ENCODE results near the gene DGKK. TPM values are rescaled to one million over a fixed set of nuclear protein-coding genes. Genes with fewer than 3 reads are reported as not detected.

DGKK gene
- polyA plus RNA-seq, 1 donor (not counting 4 experiments of a cell fraction or from before 2014, with no cell fraction given): not detected

GRCh38 chrX:50393902-50394301 lies 76.7 kb downstream of the DGKK start:
- Histone ChIP-seq H3K27me3 (ENCODE audit: control insufficient read depth, extremely low read depth, insufficient read depth, low read length) (no peaks in the 10 kb centered on the region), H3K79me2 (ENCODE audit: control insufficient read depth, insufficient read depth, low read length) (no peaks in the 10 kb centered on the region), H3K36me3 (ENCODE audit: control insufficient read depth in 2 of 2, extremely low read depth in 1 of 2, insufficient read depth in 2 of 2, low read length in 2 of 2) (no peaks in the 10 kb centered on the region), H3K9me1 (ENCODE audit: control insufficient read depth, extremely low read depth, insufficient read depth, low read length) (no peaks in the 10 kb centered on the region), H2AFZ (ENCODE audit: control insufficient read depth, low read length) (no peak overlapping the region), H3K9ac (ENCODE audit: control insufficient read depth, extremely low read depth, insufficient read depth, low read length) (no peak overlapping the region), H3K27ac (ENCODE audit: control insufficient read depth, insufficient read depth, low read length) (no peak overlapping the region), H3K4me1 (ENCODE audit: control insufficient read depth, extremely low read depth, insufficient read depth, low read length) (no peaks in the 10 kb centered on the region), H3K9me3 (ENCODE audit: control insufficient read depth, low read depth, low read length) (peaks cover 3% of the 10 kb centered on the region), H4K20me1 (ENCODE audit: control insufficient read depth, extremely low read depth, insufficient read depth, low read length) (no peaks in the 10 kb centered on the region), H3K4me2 (ENCODE audit: control insufficient read depth, extremely low read depth, insufficient read depth, low read depth, low read length) (no peak overlapping the region), H3K4me3 (ENCODE audit: control insufficient read depth in 2 of 3, extremely low read depth in 1 of 3, insufficient read depth in 2 of 3, low read depth in 1 of 3, low read length in 3 of 3) (no peak overlapping the region)
- no peak for TF ChIP-seq EZH2 (IDR thresholded peaks at IDR 0.05; ENCODE audit: low read length)
- TF ChIP-seq, protein P1, sequence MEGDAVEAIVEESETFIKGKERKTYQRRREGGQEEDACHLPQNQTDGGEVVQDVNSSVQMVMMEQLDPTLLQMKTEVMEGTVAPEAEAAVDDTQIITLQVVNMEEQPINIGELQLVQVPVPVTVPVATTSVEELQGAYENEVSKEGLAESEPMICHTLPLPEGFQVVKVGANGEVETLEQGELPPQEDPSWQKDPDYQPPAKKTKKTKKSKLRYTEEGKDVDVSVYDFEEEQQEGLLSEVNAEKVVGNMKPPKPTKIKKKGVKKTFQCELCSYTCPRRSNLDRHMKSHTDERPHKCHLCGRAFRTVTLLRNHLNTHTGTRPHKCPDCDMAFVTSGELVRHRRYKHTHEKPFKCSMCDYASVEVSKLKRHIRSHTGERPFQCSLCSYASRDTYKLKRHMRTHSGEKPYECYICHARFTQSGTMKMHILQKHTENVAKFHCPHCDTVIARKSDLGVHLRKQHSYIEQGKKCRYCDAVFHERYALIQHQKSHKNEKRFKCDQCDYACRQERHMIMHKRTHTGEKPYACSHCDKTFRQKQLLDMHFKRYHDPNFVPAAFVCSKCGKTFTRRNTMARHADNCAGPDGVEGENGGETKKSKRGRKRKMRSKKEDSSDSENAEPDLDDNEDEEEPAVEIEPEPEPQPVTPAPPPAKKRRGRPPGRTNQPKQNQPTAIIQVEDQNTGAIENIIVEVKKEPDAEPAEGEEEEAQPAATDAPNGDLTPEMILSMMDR (optimal IDR thresholded peaks at IDR 0.05 in 1 of 3, IDR thresholded peaks at IDR 0.05 in 1 of 3, conservative IDR thresholded peaks at IDR 0.05 in 1 of 3; ENCODE audit: extremely low read depth in 1 of 3, insufficient read depth in 2 of 3, low read length in 3 of 3): no peak
- DNase-seq (ENCODE audit: low read depth, low spot score) (no peak), FAIRE-seq (no peak)
- dilution Hi-C loops (cut with MboI; ENCODE audit: extremely low pct_ligation_motif_present, low sequenced_read_pairs): no loop called here

- no peaks in the 10 kb centered on the region for H3K79me2 ChIP-seq (ENCODE audit: control insufficient read depth, insufficient read depth, low read length)
- no peaks in the 10 kb centered on the region for H3K36me3 ChIP-seq (ENCODE audit: control insufficient read depth in 2 of 2, extremely low read depth in 1 of 2, insufficient read depth in 2 of 2, low read length in 2 of 2)
- H3K4me3 ChIP-seq (ENCODE audit: control insufficient read depth in 2 of 3, extremely low read depth in 1 of 3, insufficient read depth in 2 of 3, low read depth in 1 of 3, low read length in 3 of 3): no peak overlapping the region
- no peaks in the 10 kb centered on the region for H3K27me3 ChIP-seq (ENCODE audit: control insufficient read depth, extremely low read depth, insufficient read depth, low read length)
- dilution Hi-C loops (cut with MboI; ENCODE audit: extremely low pct_ligation_motif_present, low sequenced_read_pairs): no loop called here
- H2AFZ ChIP-seq (ENCODE audit: control insufficient read depth, low read length): no peak overlapping the region
- FAIRE-seq: no peak
- no peaks in the 10 kb centered on the region for H3K9me1 ChIP-seq (ENCODE audit: control insufficient read depth, extremely low read depth, insufficient read depth, low read length)
- H3K27ac ChIP-seq (ENCODE audit: control insufficient read depth, insufficient read depth, low read length): no peak overlapping the region
- no peak for TF ChIP-seq EZH2 (IDR thresholded peaks at IDR 0.05; ENCODE audit: low read length)
- TF ChIP-seq, protein P1 (optimal IDR thresholded peaks at IDR 0.05 in 1 of 3, IDR thresholded peaks at IDR 0.05 in 1 of 3, conservative IDR thresholded peaks at IDR 0.05 in 1 of 3; ENCODE audit: extremely low read depth in 1 of 3, insufficient read depth in 2 of 3, low read length in 3 of 3): no peak
- H3K9ac ChIP-seq (ENCODE audit: control insufficient read depth, extremely low read depth, insufficient read depth, low read length): no peak overlapping the region
- H3K4me2 ChIP-seq (ENCODE audit: control insufficient read depth, extremely low read depth, insufficient read depth, low read depth, low read length): no peak overlapping the region
- peaks cover 3% of the 10 kb centered on the region for H3K9me3 ChIP-seq (ENCODE audit: control insufficient read depth, low read depth, low read length)
- H4K20me1 ChIP-seq (ENCODE audit: control insufficient read depth, extremely low read depth, insufficient read depth, low read length): no peaks in the 10 kb centered on the region
- H3K4me1 ChIP-seq (ENCODE audit: control insufficient read depth, extremely low read depth, insufficient read depth, low read length): no peaks in the 10 kb centered on the region
- DNase-seq (ENCODE audit: low read depth, low spot score): no peak
These were observed 84.1 kb downstream of the DGKK start for GRCh38 chrX:50386520-50386919.
